ENCODE measurements around the gene RASSF3.

DNA sequence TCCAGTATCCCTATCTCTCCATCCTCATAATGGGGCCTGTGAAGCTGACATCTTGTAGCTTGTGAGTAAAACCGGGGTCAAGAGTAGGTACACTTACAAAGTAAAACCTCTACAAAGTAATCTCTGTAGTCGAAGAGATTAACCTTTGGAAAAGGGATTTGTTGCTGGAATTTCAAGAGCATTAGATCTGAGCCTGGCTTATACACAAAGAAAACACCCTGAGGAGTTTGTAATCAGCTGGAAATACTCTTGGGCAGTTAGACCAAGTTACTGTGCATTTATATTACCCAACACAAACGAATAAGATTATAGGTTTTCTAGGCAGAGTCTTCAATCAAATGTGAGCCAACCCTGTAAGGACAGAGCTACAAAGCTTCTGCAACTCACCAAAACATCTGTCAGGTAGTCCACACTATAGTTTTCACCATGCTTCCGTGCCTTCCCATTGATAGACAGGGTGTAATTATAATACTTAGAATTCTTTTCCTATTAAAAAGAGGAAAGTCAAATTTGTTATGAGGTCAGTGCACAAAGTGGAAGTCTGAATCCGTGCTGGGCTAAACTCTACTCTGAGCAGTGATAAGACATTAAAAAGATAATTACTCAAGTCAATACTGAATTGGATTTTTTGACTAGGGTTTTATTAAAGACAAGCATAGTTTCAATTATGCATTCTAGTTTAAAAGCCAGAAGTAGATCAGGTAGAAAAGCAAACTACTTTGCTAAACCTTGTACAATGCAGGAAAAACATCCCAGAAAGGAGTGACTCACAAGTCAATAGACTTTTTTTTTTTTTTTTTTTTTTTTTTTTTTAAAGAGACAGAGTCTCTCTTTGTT is 134.3 kb downstream of the RASSF3 start:
- TF ChIP-seq CTCF (IDR thresholded peaks at IDR 0.05; ENCODE audit: poor library complexity, severe bottlenecking) (no peak), EP300 (conservative IDR thresholded peaks at IDR 0.05; ENCODE audit: poor library complexity, severe bottlenecking) (no peak), RAD21 (conservative IDR thresholded peaks at IDR 0.05) (no peak), EZH2 (IDR thresholded peaks at IDR 0.05; ENCODE audit: borderline replicate concordance, insufficient read depth, low read length, poor library complexity, severe bottlenecking) (no peak), REST (IDR thresholded peaks at IDR 0.05; ENCODE audit: borderline replicate concordance) (no peak), POLR2AphosphoS5 (IDR thresholded peaks at IDR 0.05) (no peak), SMC3 (conservative IDR thresholded peaks at IDR 0.05; ENCODE audit: poor library complexity) (no peak)

All from neural cell (in vitro differentiated cells).